Activated CD4-positive, alpha-beta T cell treated with anti-CD3 and anti-CD28 coated beads, Interleukin-2, amount 50 U/mL, for 48 hours (primary cell): Measurements from ENCODE around the gene MLLT10.

ENCODE experiments used
- DNase-seq, 2 experiments: peaks; one replicate each; pipeline ENCODE4 v3.0.0-alpha.2; 2020

MLLT10 gene

DNA sequence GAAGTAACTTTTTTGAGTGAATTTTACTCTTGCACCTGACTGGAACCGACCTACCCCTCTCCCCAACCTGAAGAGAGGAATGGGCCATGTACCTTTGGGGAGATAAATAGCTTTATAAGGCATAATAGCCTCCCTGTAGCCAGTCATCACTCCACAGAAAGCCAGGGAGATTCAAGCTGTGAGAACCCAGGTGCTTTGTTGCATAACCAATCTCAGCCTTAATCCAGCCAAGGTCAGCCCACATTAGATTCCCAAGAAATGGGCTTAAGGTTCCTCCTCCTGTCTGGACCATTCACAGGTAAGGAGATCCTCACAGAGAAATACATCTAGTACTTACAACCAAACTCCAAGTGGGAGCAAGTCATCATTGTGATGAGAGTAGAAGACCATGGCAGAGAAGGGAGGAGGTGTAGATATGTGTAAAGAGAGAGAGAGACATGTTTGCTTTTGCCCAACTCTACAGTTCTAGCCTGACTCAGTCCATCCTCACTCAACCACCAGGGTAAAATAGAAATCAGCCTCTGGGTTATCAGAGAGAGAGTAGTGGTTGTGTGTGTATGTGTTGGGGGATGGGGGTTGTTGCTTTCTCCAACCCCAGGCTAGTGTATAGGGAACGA is 32.2 kb upstream of the MLLT10 start:
- DNase-seq = no peak

DNA sequence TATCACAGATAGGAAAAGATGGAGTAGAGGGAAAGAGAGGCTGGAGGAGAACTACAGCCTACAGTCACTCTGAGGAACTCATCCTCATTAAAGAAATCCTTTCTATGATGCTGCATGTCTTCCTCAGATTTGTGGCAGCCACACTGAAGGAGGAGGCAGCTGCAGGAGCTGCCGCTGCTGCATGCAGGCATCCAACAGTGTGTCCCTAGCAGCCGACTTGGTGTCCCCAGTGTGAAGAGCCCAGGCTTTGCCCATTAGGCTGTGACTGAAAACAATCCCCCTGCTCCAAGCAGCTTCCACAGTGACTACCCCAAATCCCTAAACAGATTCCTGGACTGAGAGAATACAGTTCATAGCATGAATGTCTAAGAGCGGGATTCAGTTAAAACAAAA is 31.7 kb upstream of the MLLT10 start:
- DNase-seq = no peak

DNA sequence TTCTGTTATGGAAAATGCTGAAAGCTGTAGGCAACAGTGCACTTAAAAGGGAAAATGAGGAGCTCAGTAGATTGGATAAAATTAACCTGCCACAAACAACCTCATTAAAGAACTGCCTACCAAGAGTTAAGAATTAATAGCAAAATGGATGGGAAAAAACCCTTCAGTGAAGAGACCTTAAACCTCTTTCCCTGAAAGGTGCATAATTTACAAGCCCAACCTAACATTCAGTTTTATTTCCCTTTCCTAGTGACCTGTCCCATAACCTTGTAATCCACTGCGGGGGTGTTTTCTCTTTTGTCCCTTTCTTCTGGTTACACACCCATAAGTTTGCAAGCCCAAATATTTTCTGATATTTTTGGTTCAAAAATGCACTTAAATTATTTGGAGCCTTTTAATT is 30.5 kb upstream of the MLLT10 start:
- DNase-seq = no peak

DNA sequence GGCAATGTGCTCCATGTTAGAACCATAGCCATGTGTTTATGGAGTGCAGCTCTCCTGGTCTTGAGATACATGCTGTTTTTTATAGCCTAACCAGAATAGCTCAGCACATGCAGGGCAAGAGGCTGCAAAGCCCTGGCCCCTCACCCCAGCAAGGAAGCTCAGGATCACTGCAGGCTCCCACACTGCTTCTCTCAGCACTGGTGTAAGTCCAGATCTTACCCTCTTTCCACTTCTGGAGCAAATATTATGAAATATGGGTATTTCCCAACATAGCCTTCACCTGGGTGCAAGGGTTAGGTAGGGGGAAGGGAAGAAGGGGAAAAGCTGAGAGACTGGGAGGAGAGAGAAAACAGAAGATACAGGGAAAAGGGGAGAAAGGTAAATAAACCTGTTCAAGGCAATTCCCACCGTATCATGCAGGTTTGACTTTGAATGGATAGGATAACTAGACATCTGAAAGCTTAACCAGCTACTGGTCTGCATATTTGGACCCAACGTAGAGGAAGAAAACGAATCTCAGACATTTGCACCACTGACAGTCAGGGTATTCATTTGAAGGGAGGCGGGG is 28.2 kb upstream of the MLLT10 start:
- DNase-seq = no peak

DNA sequence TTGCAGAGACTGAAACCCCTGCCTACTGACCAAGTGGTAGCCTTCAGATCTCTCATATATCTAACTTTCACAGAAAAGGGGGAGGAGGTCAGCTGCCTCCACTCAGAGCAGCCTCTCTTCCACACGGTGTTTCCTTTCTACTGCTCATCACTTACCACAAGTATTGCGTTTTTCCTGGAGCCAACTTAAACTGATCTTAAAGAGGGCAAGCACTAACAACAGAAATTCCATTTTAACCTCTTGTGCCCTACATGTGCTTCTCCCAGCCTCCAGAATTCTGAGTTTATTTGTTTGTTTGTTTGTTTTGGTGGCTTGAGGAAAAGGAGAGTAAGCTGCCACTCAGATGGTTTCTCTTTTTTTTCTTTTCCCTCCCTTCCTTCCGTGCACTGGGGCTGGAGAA is 27.7 kb upstream of the MLLT10 start:
- no peak for DNase-seq

DNA sequence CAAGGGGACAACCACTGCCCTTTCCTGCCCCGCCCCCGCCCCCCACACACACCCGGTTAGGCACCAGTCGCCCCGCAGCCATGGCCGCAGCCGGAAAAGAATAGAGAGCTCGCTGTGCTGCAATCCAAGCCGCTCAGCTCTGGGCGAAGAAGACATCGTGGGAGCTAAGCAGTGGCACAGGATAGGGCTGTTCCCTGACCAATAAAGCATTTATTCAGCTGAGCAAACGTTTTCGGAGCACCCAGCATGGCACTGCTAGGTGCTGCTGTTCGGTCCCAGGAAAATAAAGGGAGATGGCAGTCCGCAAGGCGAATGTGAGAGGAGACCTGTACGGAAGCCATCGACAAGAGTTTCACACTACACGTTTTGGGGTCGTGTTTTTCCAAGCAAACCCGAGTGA is 26.9 kb upstream of the MLLT10 start:
- no peak for DNase-seq

DNA sequence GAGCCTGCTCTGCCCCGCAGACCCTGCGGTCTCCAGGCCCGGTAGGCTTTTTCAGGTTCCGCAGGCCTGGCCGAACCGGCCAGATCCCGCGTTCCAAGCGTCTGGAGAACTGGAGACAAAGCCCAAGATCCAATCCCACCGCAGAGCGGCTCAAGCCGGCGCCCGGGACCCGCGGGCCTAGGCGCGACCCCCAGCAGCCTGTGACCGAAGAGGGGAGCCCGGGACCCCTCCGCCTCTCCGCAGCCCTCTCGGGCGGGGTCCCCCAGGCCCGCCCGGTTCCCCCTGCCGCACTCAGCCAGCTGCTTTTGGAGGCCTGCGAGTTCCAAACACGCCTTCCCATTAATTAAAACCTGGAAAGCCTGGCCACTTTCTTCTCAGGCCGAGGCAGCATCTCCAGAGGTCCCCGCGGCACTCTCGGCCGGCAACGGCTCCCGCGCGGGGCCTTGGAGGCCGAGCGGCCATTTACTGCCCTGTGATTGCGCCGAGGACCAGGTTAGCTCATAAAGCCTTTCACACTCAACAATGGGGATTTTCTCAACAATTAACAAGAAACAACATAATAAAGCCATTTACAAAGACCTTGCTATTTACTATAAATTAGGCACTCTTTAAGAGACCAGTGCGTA is 25.2 kb upstream of the MLLT10 start:
- DNase-seq = no peak

DNA sequence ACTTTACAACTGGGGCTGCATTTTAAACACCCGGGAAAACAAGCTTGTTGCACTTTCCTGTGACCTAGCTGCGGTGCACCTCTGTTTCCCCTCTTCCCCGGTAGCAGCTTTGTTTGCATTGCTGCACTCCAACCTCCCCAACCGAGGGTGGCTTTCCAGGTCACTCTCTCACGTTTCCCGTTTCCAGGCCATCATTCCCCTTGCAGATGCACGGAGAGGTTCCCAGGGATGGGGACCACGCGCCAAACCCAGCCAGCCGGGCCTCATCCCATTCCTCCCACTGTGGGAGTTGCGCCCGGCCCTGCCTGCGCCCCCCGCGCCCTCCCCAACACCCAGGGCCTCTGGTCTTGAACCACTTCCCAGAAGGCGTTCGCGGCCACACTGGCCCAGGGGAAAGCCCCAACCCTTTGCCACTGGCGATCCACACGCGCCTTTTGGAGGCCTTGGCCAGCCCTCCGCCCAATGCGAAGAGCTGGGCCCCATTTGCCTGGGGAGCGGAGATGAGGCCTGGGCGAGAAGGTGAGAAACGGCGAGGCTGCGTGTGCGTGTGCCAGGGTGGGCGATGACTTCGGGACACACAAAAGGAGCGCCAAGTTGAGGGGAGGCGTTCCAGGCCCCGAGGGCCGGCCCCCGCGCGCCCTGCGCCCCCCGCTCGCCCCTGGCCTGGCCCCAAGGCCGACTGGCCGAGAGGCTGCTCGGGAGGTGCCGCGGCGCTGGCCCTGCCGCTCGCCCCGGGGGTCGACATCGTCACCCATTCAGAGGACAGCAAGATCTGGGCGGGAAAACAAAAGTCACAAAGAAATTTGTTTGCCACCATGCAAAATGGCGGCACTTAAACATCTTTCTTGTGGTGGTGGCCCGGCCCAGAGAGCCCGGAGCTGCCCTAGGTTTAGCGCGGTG is 24.4 kb upstream of the MLLT10 start:
- no peak for DNase-seq

DNA sequence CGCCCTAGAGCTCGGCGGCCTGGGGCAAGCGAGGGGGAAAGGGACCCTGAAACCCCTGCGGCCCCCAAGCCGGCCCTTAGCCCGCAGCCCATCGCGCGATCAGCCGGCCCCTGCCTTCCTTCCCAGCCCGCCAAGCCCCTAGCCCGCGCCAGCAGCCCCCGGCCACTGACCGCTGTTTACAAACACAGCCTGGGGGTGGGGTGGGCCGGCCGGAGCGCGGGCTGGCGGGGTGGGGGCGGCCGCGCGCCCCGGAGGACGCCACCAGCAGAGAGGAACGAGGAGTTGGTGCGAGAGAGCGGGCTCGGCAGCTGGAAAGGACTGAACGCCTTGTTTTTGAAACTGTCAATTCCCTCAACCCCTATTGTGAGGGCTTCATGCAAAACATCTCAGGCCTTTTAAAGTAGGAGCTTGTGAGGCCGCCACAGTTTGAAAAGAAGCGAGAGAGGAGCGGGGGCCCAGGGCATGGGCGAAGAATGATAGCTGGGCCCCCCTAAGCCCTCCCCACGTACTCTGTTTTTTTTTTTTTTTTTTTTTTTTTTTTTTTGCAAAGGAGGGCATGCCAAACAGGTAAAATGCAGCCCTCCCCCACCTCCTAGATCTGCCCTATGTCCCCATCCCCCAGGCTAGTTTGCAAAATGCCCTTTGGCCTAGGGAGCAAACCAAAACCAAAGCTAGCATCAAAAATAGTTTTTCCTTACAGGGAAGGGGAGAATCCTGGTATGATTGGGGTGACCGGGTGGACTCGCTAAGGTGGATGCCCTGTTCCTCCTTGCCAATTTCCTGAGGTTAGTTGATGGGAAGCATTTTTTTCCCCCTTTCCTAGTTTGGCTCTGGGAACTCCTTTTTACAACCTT is 23.6 kb upstream of the MLLT10 start:
- no peak for DNase-seq

DNA sequence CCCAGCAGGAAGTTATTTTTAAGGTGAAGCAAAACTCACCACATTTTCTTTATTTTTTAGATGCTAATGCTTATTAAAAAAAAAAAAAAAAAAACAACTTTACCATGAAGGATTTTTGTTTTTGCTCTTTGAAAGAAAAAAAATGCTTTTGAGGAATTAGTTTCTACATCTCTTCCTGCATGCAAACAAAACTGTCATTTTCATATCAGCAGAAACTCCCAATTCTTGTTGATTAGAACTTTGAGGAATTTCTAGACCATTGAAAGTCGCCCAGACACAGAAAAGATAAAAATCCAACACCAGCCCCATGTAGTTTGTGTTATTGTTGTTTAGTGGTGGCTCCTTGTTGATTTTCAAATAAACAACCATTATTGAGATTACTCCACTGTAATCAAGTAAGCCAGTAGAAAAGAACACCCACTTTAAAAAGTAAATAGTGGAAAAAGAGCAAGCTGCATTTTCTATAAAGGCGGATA is 22.9 kb upstream of the MLLT10 start:
- DNase-seq = no peak

DNA sequence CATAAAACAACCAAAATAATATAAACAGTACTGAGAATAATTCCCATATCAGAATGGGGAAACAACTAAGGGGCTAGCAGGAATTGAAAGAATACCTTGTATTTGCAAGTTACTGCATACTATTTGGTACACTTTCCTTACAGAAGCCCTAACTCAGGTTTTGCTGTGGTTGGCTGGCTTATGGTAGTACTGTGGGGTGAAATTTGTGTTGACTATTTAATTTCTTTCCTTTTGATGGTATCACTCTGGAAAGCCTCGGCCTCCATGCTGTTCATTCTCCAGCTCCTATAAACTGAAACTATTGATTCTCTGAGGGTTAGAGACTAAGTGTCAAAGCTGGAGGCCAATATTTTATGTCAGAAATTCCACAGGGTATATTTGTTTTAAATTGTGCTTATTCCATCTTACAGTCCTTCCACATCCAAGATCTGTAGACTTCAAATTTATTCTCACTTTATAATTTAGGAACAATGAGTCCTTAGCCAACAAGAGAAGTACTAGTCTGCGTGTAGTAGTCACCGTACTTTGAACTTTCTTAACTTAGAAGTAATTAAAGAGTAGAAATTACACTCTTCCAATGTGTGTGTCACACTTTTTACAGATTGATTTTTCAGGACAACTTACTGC is 22.0 kb upstream of the MLLT10 start:
- DNase-seq = no peak

DNA sequence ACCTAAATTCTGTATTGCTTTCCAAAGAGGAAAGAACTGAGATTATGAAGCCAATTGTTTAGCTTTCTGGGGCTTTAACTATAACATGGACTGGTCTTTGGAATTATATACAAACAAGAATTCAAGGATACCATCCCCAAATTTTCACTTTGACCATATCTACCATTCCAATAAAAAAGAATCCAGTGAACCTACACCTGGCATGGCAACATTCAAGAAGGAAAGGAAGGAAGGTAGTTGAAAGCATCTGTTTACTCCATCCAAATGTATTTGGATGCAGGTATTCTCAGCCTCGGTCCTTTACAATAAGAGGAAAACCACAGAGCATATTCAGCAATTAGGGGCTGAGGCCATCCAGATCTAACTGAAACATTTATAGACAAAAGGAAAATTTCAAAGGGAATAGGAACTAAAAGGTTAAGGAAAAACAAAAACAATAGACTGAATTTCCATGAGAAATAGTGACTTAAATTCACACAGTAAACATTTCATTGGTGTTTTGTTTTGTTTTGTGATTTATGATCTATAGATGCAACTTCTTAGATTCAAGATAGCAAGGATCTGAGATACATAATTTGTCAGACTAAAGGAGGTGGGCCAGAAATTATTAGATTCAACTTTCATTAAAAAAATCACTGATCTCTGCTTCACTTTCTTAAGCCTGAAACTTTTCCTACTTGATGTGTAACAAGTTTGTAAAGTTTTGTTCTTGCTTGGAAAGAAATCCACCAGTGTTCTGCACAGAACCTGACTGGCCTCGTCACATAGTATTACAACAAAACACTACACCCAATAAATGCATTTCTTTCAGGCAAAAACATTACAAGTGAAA is 21.2 kb upstream of the MLLT10 start:
- DNase-seq = no peak

DNA sequence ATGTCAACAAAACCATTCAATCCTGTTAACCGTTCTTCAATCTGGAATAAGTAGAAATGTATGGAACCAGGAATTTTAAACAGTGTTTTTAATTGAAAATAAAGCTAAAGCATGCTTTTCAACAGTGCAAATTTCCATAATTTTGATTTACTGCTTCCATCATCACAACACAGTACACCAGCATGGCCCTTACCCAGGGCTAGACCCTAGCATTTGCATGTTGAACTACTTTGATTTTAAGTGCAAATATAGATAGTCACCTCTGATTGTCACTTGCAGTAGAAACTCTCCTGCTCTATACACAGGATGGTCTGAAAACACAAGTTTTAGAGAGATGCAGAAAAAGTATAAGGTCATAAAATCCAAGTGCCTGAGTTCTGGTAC is 20.6 kb upstream of the MLLT10 start:
- no peak for DNase-seq

DNA sequence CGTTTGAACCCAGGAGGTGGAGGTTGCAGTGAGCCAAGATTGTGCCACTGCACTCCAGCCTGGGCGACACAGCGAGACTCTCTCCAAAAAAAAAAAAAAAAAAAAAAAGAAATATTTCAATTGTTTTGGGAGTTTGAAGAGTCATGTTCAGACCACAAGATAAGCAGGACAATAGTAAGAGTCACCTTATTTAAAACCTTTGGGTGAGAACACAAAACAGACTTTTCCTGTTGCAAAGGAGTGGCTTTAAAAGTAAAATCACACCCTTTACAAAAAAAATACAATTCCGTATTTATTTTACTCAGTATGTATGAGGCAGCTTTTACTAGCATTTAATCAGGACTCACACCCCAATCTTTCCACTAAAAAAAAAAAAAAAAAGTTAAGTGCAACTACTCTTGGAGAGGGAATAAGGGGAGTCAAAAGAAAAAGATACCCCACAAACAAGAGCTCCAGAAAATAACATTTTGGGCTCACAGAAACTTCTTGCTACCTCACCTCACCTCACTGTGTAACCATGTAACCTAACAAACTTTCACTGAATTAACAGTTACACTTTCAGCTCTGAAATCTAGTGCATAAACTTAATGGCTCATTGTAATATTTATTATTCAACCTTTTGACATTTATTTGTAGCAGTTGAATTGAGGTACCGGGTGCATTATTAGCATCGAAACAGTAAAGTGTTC is 19.8 kb upstream of the MLLT10 start:
- no peak for DNase-seq

DNA sequence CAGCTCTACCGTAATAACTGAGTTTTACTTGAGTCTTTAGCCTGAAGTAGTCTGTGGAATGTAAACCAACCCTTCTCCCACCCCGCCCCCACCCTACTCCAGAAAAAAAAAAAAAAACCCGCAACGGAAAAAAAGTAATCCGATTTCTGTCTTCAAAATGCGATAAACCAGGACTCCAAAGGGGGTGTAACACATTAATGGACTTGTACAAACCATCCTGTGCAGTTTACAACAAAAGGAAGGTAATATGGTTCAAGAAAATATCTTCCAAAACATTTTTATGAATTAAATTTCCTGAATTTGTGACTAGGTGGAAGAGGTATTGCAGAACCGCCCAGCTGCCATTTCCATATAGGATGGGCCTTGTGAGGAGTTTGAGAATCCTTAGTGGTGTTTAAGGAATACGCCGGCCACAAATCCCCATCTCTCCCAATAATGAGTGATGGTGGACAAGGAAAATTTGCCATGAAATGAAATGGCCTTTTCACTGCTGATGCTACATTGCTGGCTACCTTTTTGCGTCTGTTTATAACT is 19.1 kb upstream of the MLLT10 start:
- DNase-seq = no peak

DNA sequence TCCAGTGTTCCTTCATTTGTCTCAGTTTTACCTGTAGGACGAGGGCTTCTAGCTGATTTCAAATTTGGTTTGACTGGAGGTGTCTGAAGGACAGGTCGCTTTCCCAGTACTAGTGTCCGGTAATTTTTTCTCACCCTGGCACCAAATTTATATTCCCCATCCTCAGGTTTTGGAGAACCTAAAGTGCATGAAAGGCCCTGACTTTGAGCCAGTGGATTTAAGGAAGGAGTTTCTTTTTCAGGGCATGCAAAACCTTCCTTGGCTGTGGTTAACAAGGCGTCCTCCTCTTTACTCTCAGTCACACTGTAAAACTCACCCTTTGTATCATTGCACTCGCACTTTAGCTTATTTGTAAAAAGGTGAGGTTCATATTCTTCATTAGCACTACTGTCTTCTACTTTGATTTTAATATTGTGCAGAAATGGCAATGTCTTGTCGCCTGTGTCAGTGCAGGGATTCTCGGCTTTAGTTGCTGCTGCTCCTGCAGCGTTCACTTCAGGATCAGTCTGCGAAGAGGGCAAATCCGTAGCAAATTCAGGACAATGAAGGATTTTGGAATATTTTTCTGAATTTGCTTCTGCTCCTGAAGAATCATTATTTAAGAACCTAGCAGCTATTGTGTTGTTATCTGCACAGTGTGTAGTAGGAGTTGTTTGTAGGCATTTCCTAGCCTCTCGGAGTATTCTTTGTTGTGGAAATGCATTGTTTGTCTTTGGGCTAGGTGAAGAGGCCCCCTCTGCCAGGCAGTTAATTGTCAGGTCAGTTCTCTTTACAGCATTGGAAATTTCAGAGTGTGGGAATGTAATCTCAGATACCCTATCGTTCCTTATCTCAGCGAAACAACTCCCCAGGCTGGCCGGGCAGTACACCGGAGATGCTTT is 18.4 kb upstream of the MLLT10 start:
- no peak for DNase-seq

DNA sequence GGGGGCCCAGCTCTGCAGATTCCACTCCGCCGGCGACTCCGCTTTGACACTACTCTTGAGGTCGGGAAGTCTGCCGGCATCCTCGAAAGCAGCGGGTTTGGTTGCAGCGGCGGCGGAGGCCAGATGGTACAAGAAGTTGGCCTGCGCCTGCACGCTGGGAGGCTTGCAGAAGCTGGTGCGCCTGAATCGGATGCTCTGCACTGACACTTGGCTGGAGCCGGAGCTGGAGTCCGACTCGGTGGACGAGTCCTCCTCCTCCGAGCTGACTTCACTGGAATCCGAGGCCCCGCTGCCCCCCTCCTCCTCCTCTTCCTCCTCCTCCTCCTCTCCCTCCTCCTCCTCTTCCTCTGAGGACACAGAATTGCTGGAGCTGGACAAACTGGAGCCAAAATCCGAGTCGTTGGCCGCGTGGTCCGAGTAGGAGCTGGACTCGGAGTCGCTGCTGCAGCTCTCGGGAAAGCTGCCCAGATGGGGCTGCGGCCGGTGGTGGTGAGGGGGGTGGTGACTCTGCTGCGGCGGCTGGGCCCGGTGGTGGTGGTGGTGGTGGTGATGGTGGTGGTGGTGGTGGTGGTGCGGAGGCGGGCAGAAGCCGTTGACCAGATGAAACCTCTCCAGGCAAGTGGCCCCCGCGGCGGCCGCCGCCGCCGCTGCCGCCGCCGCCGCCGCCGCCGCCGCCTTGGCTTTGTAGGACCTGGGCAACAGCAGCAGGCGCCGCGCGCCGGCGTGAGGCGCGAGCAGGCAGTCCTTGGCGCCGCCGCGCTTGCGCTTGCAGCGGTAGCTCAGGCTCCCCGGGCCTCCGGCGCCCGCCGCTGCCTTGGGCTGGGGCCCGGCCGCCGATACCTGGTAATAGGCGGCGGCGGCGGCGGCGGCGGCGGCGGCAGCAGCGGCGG is 17.5 kb upstream of the MLLT10 start:
- DNase-seq = peak; percentile 44 to 51
